Kidney glomerular epithelial cell (primary cell): ENCODE data around the gene TMEM72.

ENCODE experiments used
- DNase-seq: peaks from one replicate; lab custom pipeline; 2025; lab: John Stamatoyannopoulos, UW

The TMEM72 gene

GRCh38 chr10:44890696-44891563 lies 20.2 kb upstream of the TMEM72 start:
- no peak for DNase-seq

- no peak for DNase-seq
These were observed 19.4 kb upstream of the TMEM72 start for GRCh38 chr10:44891721-44892120.

- no peak for DNase-seq
These were observed 17.3 kb upstream of the TMEM72 start for GRCh38 chr10:44893604-44894468.

GRCh38 chr10:44894691-44895090 lies 16.4 kb upstream of the TMEM72 start:
- DNase-seq = no peak

GRCh38 chr10:44895280-44895679 lies 15.9 kb upstream of the TMEM72 start:
- no peak for DNase-seq

GRCh38 chr10:44897049-44897448 lies 14.1 kb upstream of the TMEM72 start:
- DNase-seq = no peak

GRCh38 chr10:44898665-44899064 lies 12.5 kb upstream of the TMEM72 start:
- no peak for DNase-seq

GRCh38 chr10:44899450-44900080 lies 11.6 kb upstream of the TMEM72 start:
- DNase-seq = no peak

GRCh38 chr10:44902941-44903545 lies 8.1 kb upstream of the TMEM72 start:
- DNase-seq = no peak

- no peak for DNase-seq
These were observed 4.7 kb upstream of the TMEM72 start for GRCh38 chr10:44906486-44906885.

- DNase-seq = no peak
These were observed 3.6 kb upstream of the TMEM72 start for GRCh38 chr10:44907556-44907955.

GRCh38 chr10:44908066-44908749 lies 2.9 kb upstream of the TMEM72 start:
- DNase-seq = peak; percentile 32

GRCh38 chr10:44908936-44909630 lies 2.1 kb upstream of the TMEM72 start:
- no peak for DNase-seq

- DNase-seq = no peak
These were observed 1.2 kb upstream of the TMEM72 start for GRCh38 chr10:44909910-44910309.

GRCh38 chr10:44910602-44911001 lies 535 bp upstream of the TMEM72 start:
- DNase-seq = no peak

GRCh38 chr10:44911951-44912350 lies 814 bp downstream of the TMEM72 start:
- DNase-seq = no peak

GRCh38 chr10:44913350-44914081 lies 2.4 kb downstream of the TMEM72 start:
- DNase-seq = no peak

GRCh38 chr10:44914891-44915290 lies 3.8 kb downstream of the TMEM72 start:
- no peak for DNase-seq

- no peak for DNase-seq
These were observed 5.3 kb downstream of the TMEM72 start for GRCh38 chr10:44916429-44916828.

GRCh38 chr10:44917848-44918247 lies 6.7 kb downstream of the TMEM72 start:
- no peak for DNase-seq
